GM21423 (cell line): Measurements from ENCODE around the gene OBI1.

ENCODE experiments used
- ATAC-seq: cut with Tn5 transposase; IDR thresholded peaks from one replicate; pipeline ENCODE4 v1.9.1; 2021; ENCODE audit warnings: mild to moderate bottlenecking, moderate library complexity; ENCODE audit not compliant: unreplicated experiment

The OBI1 gene, protein sequence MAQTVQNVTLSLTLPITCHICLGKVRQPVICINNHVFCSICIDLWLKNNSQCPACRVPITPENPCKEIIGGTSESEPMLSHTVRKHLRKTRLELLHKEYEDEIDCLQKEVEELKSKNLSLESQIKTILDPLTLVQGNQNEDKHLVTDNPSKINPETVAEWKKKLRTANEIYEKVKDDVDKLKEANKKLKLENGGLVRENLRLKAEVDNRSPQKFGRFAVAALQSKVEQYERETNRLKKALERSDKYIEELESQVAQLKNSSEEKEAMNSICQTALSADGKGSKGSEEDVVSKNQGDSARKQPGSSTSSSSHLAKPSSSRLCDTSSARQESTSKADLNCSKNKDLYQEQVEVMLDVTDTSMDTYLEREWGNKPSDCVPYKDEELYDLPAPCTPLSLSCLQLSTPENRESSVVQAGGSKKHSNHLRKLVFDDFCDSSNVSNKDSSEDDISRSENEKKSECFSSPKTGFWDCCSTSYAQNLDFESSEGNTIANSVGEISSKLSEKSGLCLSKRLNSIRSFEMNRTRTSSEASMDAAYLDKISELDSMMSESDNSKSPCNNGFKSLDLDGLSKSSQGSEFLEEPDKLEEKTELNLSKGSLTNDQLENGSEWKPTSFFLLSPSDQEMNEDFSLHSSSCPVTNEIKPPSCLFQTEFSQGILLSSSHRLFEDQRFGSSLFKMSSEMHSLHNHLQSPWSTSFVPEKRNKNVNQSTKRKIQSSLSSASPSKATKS

DNA sequence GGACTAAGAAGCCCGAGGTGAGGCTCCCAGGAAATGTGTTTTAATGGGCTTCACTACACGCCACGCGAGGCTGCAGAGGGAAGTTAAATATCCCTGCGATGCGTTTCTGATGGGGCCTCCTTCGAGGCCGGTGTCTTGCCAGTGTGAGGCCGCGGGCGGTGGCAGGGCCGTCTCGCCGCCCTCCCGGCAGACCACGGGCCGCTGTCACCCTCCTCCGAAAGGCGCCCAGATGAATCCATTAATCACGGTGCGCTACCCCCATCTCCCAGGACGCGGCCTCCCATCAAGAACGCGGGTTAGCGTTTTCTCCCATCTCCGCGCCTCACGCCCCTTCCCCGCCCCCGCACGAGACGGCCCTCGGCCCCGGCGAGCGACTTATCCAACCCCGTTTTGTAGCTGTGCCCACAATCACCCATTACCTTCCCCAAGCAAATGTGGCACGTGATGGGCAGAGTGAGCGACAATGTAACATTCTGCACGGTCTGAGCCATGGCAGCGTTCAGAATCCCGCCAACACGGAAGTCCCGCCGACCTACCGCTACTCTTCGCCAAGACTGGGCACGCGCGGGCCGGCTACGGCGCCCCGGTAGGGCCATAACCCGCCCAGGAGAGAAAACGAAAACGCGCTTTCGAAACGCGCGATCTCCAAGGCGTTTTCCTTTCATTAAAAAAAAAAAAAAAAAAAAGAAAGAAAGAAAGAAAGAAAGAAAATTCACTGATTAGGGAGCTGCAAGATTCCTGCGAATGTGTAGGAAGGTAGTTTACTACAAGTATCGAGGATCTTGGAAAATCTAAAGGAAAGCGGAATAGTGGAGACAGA is at the start of gene OBI1:
Gene OBI1, minus strand, starts transcription at position 526 of the 820 bp plus-strand sequence. Its CDS starts 35 bp downstream, at position 491.
- peak; percentile 74 for ATAC-seq

DNA sequence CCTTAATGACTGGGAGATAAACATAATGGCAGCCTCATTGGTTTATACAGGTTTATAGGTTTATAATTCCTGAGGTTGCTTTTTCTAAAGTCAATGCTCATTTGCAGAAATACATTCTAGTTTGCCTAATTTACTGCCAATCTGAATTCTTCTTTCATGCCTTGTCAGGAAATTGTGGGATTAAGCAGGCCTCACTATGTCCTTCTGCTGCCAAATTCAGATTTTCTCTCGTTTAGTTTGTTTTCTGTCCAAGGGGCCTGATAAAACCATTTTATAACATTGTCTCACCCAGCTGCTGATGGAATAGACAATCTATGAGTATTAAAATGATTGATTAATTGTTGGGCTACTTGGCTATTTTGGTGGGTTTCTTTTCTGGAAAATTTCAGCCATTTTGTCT is 42.4 kb upstream of the OBI1 start:
- ATAC-seq, result no peak

DNA sequence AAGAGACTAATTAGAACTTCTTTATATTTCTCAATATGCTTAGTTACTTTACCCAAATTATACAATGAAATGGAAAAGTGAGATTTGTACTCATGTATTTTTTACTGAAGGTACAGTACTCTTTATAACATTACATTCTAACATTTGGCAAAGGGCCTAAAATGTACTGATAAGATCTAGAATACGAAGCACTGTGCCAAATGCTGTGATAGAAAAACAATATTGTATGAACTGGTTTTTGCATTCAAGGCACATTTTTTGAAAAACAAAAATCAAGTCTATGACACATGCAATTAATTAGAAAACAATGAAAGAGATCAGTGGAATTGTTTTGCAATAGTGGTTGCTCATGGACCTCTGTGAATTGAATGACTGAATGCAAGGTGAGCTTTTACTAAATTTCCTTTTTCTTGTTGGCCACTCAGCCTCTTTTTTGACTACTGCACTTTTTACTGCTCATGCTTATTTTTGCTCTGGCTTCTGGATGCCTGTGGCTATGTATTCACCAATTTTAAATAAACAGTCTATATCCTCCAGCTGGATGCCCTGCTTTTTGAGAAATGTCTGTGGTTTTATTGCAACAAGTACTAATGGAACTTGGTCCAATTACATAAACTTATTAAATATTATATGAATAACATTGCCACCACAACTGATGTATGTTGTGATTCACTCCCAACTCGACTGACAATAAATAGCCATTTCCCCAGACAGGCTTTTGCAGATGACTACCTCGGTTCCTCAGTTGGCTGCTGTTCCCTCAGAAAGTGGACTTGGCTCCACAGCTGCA is 41.4 kb upstream of the OBI1 start:
- ATAC-seq, result no peak

DNA sequence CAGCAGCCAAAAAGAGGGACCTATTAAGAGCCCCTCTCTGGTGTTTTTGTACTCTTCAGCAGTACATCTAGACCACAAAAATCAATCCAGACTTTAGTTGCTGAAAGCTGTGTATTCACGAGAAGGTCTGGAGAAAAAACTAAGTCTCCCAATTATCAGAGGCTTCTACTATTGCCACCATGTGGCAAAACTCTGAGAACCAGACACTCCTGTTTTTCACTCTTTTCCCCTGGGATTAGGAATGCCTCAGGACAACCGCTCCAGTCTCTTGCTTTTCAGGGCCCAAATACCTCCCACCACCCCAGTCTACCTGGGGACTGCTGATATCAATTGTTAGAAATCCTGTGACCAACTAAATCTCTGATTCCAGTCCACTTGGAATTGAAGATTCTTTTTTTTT is 30.1 kb upstream of the OBI1 start:
- ATAC-seq, result no peak

DNA sequence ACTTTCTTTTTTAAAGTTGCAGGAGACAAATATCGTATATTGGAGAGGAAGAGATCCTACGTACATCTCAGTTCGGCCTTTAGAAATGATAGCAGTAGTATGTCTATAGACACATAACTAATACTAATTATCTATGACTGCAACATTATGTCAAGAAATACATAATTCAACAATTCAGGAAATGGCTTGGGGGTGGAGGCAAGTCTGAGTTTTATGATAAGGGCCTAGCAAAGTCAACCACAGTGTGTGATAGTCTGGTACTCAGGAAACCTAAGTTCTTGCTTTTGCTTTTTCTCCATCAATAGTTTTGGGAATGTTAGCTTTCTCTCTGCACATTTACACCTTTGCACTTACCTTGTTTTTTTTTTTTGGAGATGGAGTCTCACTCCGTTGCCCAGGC is 27.5 kb upstream of the OBI1 start:
- no peak for ATAC-seq

DNA sequence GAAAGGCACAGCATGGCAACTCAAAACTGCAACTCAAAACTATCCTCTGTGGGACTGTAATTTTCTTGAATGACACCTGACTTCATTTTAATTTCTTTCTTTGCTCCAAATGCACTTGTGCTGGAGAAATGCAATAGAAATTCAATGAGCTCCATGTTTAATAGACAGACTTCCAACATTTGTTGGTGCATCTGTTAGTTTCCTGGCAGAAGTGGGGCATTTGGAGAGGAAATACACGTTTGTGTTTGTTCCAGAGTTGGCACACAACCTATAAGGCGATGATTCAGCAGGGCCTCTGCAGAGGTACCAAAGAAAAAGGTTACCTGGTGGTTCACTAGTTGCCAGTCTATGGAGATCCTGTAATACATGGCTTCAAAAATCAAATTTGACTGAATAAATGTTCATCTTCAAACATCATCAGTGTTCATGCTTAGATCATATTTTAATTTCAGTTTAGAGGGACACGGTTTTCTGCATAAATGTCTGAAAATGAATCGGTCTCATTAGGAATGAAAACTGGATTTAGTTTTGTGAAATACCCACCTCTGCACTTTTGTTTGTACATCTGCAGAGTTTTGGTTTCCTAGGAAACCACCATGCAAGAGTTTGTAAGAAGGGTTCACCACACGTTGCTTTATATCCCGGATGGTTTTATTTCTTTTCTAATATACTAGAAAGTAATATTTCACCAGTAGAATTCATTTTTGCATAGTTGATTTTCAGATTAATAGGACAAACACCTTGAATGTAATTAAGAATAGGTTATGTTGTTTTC is 21.8 kb upstream of the OBI1 start:
- ATAC-seq, result no peak

DNA sequence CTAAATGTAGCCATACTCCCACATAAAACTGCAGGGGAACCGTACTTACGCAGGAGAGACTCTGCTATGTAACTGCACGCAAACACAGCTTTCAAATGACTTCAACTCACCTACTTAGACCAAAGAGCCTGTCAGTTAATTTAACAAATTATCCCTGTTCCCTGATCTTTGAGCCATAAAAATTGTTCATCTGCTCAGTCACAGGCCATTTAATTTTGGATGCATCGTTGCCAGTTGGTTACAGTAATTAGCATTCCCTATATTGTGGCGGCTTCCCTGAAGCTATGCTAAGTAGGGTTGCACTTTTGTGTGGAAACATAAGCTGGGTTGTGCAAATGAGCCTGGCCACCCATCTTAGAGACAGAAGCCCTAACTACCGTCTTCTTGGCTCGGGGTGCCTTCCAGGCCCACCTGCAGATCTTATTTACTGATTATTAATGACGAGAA is 21.2 kb upstream of the OBI1 start:
- no peak for ATAC-seq

DNA sequence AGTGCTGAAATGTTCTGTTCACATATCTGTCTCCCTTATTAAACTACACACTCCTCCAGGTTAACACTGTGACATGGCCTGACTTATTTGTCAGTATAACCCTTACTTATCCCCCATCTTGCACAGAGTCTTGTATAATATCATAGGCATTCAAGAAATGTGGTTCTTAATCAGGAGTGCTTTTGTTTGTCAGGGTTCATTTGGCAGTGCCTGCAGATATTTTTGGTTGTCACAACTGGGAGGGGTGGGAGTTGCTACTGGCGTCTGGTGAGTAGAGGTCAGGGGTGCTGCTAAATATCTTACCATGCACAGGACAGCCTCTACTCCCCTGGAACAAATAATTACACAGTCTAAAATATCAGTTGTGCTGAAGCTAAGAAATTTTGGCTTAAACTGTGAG is 20.4 kb upstream of the OBI1 start:
- no peak for ATAC-seq

DNA sequence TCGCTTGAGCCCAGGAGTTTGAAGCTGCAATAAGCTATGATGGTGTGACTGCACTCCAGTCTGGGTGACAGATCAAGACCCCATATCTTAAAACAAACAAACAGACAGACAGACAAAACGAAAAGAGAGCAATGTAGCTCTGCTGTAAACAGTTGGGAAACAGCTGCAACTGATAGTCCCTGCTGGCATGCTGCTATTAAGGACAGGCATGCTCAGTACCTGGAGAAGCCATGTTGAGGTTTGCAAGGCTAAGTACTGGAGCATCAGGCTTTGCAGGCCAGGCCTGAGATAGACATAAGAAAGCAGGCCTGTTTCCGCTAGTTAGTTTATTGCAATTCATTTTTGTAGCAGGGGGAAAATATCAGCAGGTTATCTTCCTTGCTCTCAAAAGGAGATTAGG is 16.2 kb upstream of the OBI1 start:
- no peak for ATAC-seq

DNA sequence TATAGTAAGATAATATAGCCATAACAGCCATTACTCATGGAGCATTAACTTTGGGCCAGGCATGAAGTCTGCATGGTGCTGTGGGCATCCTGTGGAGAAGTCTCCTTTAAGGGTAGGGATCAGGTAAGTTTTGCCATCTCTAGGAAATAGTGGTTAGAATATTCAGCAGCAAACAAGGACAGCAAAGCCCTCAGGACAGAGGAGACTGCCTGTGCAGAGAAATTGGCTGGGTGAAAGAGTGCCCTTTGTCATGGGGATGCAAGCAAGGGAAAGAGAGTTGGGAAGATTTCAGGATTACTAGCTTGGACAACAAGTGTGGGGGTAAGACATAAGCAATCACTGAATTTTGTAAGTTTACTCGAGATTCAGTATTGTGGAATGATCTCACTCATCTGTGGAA is 15.7 kb upstream of the OBI1 start:
- no peak for ATAC-seq

DNA sequence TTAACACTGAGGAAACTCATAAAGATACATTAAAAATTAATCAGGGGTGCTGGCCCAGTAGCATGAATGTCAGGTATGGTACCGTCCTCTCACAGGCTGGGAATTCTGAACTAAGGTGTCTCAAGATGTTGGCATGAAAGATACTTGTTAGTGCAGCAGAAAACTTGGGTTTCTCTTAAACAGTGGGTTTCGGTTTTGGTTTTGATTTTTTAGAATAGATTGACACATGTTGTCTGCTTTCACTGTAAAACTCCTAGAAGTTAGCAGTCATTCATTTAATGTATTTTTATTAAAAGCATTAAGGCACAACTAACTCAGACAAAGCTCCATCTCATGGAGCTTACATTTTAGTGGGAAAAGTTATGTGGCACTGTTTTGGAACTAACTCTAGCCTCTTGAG is 3.5 kb upstream of the OBI1 start:
- no peak for ATAC-seq

DNA sequence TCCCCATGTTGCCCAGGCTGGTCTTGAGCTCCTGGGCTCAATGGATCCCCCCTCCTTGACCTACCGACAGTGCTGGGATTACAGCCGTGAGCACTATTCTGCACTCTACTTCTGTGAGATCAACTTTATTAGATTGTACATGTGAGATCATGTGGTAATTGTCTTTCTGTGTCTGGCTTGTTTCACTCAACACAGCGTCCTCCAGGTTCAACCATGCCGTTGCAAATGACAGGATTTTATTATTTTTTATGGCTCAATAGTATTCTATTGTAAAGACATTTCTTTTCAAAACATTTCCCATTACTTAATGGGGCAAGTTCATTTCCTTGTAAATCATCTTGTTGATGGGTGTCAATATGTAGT is 1.5 kb upstream of the OBI1 start:
- ATAC-seq, result no peak

DNA sequence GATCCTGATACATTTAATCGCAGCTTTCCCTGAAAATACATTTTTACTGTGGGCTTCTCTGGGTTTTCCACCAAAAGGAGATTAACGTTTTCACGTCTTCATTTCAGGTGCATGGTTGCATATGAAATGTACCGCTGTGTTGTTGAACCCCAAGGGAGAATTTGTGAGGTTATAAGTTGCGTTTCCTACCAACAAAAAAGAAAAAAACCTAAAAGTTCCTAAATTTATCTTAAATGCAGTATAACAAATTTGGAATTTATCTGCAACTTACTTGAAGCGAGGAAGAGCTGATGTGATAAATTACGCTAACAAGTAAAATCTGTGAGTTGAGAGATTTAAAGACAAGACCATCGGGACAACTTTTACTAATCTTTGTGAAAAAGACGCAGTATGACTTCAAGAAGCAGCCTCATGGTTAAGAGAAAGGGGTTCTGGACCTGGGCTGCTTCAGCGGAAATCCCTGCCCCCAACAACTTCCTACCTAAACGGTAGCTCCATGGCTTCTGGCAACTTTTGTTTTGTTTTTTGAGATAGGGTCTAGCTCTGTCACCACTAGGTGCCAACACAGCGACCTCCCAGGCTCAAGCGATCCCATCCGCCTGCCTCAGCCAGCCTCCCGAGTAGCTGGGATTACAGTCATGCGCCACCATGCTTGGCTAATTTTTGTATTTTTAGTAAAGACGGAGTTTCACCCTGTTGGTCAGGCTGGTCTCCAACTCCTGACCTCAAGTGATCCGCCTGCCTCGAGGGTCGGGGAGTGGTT is 958 bp upstream of the OBI1 start:
- ATAC-seq, result no peak

DNA sequence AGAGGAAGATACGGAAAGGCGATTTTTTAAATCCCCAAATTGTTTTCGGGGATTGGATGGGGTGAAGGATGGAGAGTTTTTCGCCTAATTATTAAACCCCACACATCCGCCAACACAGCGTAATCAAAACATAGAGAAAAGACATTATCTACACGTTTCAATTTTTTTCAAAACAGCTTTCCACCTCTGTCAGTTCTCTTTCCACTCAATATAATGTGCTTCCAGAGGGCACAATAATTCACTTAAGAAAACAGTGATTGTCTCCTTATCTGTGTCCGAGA is 435 bp upstream of the OBI1 start:
- no peak for ATAC-seq

DNA sequence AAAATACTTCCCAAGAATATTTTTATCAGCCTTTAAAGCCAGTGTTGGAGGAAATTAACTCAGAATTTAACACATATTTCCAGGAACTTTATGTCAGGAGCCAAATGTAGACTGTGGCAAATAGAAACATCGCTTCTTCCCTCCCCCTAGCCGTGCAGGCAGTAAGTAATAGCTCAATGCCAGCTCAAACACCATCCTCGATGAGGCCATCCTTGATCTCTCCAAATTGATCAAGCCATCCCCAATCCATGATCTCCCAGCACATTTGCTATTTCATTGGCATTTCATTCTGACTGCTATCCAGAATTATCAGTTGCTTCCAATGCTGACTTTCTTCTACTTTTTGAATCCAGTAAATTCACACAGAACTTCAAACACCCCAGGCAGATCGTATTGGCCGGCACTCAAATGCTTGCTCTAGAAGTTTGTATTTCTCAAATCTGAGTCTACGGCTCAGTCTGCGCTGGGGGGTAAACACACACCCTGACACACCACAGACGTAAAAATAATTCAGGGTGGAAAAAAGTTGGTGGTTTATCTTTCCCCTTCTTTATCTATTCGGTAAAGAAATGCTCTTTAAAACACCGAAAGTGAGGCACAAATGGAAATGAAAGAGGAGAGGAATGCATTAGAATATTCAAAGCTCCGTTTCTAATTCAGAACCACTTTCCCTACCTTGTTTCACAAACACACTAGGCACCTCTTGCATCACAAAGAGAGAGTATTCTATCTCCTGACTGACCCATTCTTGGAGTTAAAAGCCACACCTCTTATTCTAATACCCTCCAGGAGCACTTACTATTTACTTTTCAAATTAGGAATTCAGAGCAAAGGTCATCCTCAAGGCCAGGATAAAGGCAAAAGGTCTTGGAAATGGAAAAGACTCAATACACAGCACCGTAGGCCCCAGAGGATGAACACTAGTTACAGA is 991 bp downstream of the OBI1 start:
- peak; percentile 18 for ATAC-seq

DNA sequence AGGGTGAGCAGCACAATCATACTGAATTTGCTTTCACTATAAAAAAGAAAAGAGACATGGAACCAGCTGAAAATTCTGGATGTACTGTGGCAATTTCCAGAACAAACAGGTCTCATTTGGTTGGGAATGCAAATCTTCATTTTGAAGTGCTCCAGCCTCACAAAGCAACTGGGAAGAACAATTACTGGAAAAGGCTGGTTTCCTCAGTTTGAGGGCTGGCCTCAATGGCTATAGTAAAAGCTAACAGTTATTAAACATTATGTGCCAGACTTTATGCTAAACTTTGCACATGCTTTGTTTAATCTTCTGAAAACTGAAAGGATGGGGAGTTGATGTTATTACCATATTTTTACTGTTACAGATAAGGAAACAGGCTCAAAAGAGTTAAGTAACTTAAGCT is 3.0 kb downstream of the OBI1 start:
- ATAC-seq, result no peak

DNA sequence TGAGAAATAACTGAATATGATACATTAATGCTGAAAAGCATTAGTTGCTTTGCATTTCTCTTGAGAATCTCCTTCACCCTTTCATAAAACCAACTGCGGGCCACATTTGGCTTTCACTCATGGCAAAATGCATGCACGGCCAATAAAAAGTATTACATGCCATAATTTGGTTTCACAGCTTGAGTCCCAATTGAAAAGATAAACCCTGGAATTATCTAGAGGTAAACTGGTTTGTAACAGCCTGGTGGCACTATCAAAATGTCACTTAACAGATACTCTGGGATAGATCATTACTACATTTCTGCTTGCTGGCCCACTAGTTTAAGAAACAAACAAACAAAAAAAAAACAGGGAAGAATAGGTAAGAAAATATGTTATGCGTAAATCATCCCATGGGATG is 3.9 kb downstream of the OBI1 start:
- no peak for ATAC-seq

DNA sequence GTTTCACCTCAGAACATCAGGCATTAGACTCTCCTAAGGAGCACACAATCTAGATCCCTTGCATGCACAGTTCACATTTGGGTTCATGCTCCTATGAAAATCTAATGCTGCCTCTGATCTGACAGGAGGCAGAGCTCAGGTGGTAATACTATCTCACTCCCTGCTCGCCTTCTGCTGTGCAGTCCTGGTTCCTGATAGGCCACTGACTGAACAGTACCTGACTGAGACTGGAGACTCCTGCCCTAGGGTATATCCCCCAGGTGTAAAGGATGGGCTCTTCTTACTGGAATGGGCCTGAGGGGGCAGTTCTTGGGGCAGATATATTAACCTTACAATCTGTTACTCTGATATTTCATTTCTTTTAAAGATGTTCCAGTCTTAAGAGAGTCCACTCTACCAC is 6.3 kb downstream of the OBI1 start:
- ATAC-seq, result no peak

DNA sequence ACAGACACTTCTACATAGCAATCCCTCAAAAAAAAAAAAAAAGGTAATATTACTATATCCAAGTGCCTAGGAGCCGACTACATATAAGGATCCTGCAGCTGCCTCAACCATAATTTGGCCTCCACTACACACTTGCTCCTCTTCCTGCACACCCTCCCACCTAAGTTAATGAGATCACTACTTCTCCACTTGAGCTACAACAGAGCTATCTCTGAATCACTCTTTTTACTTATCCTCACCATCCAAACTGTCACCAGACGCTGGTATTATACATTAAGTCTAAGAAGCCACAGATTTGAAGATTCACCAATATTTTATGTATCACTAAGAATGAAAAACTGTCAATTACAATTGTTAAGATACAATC is 8.3 kb downstream of the OBI1 start:
- no peak for ATAC-seq
